SW 1271 (cell line): ENCODE measurements around the gene ACMSD.
"Not testable (repeated sequence)": the region's sequence is repeated elsewhere in the genome, so short reads cannot be mapped to it uniquely, and the experiment has no call there.

ENCODE experiments used
- DNase-seq, 2 experiments: peaks; one replicate each; lab custom pipeline; 2025; lab: John Stamatoyannopoulos, UW

The ACMSD gene

GRCh38 chr2:134907441-134908116 is 69.2 kb downstream of the ACMSD start:
- not testable (repeated sequence) for DNase-seq

GRCh38 chr2:134910763-134911399 is 72.5 kb downstream of the ACMSD start:
- DNase-seq, result no peak

GRCh38 chr2:134911400-134911785 is 73.0 kb downstream of the ACMSD start:
- DNase-seq, result no peak

- DNase-seq, result no peak
Observed at GRCh38 chr2:134912361-134912760, 73.9 kb downstream of the ACMSD start.

GRCh38 chr2:134917360-134917865 is 79.0 kb downstream of the ACMSD start:
- DNase-seq, result no peak

GRCh38 chr2:134917888-134918525 is 79.6 kb downstream of the ACMSD start:
- DNase-seq, result peak; percentile 96 to 99

GRCh38 chr2:134918526-134919340 is 80.3 kb downstream of the ACMSD start, which contains the start of gene CCNT2:
Gene CCNT2 (plus strand): TSS chr2:134918822. CDS start chr2:134918855, 33 bp downstream.
- DNase-seq, result peak; percentile 98 to 99

- peak in 1 of 2 experiments; percentile 37 for DNase-seq
Observed at GRCh38 chr2:134919341-134920210, 81.2 kb downstream of the ACMSD start.

GRCh38 chr2:134924912-134925311 is 86.5 kb downstream of the ACMSD start:
- DNase-seq, result no peak

GRCh38 chr2:134926231-134926931 is 88.0 kb downstream of the ACMSD start:
- DNase-seq, result no peak

GRCh38 chr2:134927195-134927594 is 88.8 kb downstream of the ACMSD start:
- DNase-seq, result no peak

- no peak for DNase-seq
Observed at GRCh38 chr2:134932864-134933526, 94.6 kb downstream of the ACMSD start.

- DNase-seq, result no peak
Observed at GRCh38 chr2:134933732-134934131, 95.3 kb downstream of the ACMSD start.

GRCh38 chr2:134934150-134934549 is 95.7 kb downstream of the ACMSD start:
- no peak for DNase-seq

GRCh38 chr2:134934641-134935040 is 96.2 kb downstream of the ACMSD start:
- DNase-seq, result no peak

- no peak for DNase-seq
Observed at GRCh38 chr2:134936691-134937090, 98.3 kb downstream of the ACMSD start.

- no peak for DNase-seq
Observed at GRCh38 chr2:134943540-134943939, 105.1 kb downstream of the ACMSD start.

GRCh38 chr2:134944975-134945374 is 106.6 kb downstream of the ACMSD start:
- DNase-seq, result no peak

GRCh38 chr2:134946073-134946472 is 107.7 kb downstream of the ACMSD start:
- no peak for DNase-seq
